OCI-LY7 (cell line): ENCODE results near the gene TLR6.

Experiments used
- CTCF ChIP-seq: fragments of 200-600 bp; sonication (generic); conservative IDR thresholded peaks from 2 replicates; pipeline ENCODE4 v1.5.1; 2014; ENCODE audit warnings: mild to moderate bottlenecking, antibody characterized with exemption, low read length, moderate library complexity, mixed read lengths
- EZH2phosphoT487 ChIP-seq: fragments of 200-600 bp; sonication (generic); IDR thresholded peaks from 2 replicates; pipeline ENCODE4 v1.6.1; 2018; ENCODE audit warnings: low read depth, borderline replicate concordance, mild to moderate bottlenecking, mixed run types, antibody characterized with exemption, low read length, moderate library complexity, mixed read lengths

DNA sequence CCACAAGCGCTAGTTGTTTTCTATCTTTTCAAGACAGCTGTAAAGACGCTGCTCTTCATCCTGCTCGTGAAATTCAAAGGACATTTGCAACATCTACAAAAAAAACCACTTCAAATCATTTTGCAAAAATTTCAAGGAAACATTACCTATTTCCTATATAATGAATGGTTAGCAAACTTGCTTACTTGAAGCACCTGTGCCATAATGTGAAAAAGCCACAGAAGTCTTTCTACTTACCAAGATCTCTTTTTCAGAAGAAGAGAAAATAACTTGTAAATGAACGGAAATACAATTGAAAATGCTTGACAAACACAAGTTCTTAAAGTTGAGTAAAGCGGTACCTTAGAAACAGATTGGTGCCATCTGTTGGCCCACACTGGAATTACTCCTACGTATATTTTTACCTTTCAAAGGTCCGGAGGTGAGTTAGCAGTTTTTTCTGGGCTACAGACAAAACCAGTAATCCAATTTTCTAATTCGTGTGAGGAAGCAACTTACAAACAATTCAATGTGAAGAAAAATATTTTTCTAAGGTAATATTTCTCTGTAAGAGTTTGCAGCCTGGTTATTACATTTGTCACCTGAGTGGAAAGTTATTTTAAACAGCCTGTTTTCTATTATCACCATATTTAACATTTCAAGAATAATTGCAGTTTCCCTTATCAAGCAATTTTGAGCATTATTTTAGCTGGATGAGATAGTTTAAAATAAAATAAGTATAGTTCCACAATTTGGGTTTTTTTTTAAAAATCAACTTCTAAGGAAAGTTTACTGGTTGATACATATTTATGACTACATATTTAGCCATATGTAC lies at the start of gene TLR6:
- TF ChIP-seq CTCF (peak; percentile 96), EZH2phosphoT487 (no peak)
